Measurements from ENCODE around the gene DLL1. TPM values are rescaled to one million over a fixed set of nuclear protein-coding genes. Genes with fewer than 3 reads are reported as not detected.
"Not testable (repeated sequence)": the region's sequence is repeated elsewhere in the genome, so short reads cannot be mapped to it uniquely, and the experiment has no call there.

Gene DLL1
- polyA plus RNA-seq, 1 donor, result 8.2 TPM

DNA sequence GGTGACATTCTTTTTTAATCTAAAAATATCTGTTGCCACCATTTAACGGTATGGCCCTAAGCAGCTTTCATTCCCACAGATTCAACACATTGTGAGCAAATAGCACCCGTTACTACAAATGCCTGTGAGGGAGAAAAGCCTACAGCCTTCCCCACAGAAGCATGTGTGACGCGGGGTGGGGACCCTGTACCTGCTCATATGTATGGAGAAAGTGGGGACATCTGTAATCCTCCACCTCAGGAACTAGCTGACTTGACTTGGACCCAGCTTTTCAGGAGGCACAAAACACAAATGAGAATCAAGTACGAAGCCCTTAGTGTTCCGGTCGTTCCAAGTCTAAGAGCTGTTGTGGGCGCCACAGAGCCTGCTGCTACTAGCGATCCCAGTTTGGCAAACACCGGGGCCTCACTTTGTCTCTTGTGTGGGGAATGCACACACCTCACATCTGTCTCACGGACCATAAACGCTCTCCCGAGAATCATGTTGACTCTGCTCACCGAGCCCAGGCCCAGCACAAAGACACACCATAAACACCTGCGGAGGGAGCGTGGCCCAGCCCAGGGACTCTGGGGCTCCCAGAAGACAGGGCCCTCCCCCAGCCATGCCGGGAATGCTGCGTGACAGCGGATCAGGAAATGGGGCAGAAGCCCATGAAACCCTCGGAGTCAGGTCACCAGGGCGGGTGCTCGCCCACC lies 21.6 kb downstream of the DLL1 start:
- no peak for DNase-seq

- DNase-seq, result no peak
Measured at GRCh38 chr6:170268216-170269129, 22.4 kb downstream of the DLL1 start.

DNA sequence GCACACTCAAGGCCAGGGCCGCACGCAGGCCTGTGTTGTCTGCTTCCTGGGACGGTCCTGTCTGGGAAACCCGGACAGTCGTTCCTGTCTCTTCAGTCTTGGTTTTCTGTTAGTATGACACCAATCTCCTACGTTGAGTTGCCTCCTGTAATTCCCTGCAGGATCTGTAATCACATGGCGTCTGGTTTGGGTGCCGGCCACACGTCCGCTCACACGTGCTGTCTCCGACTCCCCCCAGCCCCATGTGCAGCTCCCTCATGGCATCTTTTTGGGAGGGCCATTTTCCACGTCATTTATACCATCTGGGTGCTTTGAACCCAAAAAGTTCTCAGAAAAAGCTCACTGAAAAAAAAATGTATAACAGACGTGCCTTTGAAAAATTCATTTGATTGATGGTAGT lies 23.2 kb downstream of the DLL1 start:
- DNase-seq, result no peak

DNA sequence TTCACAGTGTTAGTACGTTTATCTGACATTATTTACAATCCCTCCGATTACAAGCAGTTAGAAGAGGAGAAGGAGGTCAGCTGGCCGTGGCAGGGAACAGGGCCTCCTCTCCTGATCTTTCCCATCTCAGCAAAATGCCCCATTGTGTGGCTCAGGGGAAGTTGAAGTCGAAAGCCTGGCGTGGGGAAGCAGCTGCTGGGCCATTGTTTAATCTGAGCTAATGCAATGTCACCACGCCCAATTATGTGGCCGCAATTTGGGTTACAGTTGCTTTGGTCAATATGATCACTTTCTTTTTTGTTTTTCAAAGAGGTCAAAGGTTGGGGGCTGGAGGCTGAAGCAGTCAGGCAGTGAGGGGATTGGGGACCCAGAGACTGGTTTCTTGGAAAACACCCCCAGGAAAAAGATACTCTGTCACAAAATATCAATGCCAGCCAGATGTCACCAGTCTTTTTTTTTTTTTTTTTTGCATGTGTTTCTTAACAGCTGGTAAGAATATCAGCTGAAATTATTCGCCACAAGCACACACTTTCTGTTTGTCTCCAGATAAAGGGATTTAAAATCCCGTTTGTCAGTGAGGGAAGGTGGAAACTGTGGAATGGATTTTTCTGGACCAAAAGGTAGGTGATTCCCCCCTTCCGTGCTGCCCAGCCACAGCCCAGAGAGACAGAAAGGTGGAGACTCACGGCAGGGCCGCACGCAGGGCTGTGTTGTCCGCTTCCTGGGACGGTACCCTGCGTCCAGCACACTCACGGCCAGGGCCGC lies 24.6 kb downstream of the DLL1 start:
- no peak for DNase-seq

DNA sequence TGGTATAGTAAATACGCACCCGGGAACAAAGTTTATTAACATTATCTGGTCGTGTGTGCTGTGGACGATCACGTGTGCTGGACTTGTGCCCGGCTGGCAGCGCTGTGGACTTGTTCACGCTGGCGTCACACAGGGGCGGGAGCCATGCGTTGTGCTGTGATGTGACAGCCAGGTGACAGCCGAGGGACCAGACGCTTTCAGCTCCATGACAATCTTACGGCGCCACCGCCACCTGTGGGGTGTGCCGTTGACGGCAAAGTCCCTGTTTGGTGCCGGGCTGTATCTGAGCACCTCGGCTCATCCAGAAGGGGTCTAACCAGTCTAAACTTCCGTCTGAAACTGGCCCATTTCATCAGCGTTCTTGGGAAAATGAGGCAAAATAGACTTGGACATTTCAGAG lies 25.2 kb downstream of the DLL1 start:
- no peak for DNase-seq

DNA sequence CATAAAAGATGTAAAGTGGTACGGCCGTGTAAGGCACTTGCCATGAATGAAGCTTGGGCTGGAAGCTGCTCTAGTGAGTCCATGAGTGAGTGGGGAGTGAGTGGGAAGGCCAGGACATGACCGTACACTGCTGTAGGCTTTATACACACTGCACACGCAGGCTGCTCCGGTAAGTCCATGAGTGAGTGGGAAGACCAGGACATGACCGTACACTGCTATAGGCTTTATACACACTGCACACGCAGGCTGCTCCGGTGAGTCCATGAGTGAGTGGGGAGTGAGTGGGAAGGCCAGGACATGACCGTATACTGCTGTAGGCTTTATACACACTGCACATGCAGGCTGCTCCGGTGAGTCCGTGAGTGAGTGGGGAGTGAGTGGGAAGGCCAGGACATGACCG lies 26.2 kb downstream of the DLL1 start:
- DNase-seq, result not testable (repeated sequence)

GRCh38 chr6:170264086-170264485 lies 26.8 kb downstream of the DLL1 start:
- DNase-seq, result no peak

GRCh38 chr6:170263410-170263809 lies 27.5 kb downstream of the DLL1 start:
- no peak for DNase-seq

- no peak for DNase-seq
Measured at GRCh38 chr6:170262489-170263088, 28.3 kb downstream of the DLL1 start.

- no peak for DNase-seq
Measured at GRCh38 chr6:170261643-170262488, 29.0 kb downstream of the DLL1 start.

DNA sequence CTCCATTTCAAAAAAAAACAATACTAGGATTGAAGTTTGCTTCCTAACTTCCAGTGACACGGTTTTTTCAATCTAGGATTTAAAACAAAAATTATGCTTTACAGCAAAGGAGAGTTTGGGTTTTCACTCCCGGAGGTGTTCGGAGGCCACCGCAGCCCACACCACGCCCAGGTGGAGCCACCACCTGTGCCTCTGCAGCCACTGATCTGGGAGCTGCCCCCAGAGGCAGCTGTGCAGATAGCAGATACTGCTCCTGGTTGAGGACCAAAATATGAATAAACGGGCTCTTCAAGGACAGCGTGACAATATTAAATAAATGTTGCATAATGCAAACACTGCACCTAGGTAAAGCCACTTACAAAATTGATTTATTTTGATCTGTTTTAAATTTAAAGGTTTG lies 30.2 kb downstream of the DLL1 start:
- DNase-seq, result no peak

GRCh38 chr6:170259278-170259677 lies 31.6 kb downstream of the DLL1 start:
- DNase-seq, result no peak

DNA sequence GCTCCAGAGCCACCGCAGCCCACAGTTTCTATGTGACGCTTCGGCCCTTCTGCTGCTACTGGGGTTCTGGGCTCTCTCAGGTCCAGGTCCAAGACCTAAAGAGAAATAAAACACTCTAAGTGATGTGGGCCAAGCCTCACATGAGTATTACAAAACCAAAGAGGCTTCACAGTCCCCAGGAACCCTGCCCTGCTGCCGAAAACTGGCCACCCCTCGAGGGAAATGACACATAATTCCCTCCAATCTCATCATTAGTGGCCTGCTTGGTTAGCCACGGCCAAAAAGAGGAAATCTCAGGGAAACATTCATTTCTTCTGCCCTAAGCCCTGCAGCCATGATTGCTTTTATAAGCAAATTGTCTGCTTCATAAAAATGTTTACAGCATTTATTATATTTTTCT lies 32.5 kb downstream of the DLL1 start:
- no peak for DNase-seq

GRCh38 chr6:170257376-170257775 lies 33.5 kb downstream of the DLL1 start:
- no peak for DNase-seq

DNA sequence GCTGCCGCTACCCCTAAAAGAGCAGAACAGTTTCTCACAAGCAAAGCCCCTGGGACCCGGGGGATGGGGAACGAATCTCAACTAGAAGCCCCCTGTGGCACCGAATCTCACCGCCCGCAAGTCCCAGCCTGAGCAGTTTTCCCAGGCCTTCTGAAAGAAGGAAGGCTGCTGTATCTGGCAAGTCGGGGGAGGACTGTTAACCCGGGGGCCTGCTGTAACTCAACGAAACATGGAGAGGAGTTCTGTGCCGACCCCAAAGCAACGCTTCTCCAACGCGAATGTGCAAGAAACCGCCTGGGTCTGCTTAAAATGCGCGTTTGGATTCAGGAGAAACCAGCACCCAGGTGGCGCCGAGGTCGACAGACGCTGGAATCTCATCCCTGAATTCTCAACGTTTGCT lies 34.2 kb downstream of the DLL1 start:
- no peak for DNase-seq

DNA sequence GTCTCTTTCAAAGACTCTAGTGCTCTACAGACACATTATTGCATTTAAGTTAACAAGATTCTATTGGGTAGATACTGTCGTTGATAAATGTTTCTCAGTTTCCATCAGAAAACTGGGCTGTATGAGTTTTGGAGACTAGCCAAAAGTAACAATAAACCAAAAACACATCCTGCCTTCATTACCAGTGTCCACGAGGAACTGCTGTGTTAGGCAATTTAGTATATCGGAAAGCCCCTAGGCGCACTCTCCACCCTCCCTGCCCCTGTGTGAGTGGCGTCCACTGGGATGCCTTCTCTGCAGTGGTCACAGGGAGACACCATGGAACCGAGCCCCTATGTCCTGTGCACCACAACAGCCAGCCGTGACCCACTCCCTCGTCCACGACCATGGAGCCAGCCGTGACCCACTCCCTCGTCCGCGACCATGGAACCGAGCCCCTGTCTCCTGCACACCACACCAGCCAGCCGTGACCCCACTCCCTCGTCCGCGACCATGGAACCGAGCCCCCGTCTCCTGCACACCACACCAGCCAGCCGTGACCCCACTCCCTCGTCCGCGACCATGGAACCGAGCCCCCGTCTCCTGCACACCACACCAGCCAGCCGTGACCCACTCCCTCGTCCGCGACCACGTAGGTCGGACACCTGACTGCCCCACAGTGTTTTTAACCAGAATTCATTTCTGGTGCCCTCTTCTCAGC lies 35.3 kb downstream of the DLL1 start:
- DNase-seq, result no peak

DNA sequence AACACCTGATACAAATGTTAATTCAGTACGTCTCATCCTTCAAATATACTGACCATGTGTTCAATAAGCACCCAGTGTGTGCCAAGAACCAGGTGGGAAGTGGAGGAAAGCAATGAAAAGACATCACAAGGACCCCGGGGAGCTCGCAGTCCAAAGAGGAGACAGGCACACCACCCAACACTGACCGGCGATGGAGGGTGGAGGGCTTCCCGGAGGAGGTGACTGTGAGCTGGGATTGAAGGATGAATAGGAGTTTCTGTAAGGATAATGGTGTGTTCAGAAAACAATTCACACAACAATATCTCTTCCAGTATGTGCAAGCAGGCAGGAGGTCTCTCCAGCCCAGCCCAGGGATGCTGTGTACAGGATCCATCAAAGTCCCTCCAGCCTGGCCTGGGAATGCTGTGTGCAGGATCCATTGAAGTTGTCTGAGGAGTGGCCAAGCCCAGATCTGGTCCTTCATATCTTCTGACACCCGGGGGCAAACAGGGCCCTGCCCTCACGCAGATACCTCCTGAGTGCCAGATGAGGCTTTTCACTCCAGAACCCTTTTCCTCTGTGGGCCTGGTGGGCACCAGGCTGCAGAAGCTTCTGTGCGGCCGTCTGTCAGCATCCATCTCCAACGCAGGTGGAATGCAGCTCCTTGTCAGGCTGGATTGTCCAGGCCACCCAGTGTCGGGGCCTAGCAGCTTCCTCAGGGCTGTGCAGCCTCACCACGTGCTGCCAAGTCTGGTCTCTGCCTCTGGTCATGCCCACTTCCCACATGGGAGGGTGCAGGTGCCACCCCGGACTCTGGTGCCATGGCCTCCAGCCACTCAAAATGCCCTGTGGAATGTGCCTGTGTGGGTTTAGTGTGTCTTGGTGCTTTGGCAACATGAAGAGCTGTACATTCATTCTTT lies 36.3 kb downstream of the DLL1 start:
- DNase-seq, result no peak

DNA sequence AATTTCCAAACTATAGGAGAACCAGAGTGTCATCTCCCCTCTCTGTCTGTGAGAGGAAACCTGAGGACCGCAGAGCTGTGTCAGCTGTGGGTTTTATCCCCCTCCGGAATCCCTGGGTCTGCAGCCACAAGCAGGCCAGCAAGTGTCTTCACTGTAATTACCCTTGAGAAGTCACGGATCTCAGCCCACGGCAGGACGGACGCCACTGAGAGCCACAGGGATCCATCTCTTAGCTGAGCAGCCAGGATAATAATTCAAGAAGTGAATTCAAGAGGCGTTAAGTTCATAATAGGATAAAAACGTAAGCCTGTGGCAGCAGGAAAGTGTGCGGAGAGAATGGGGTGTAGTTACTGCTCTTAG lies 37.0 kb downstream of the DLL1 start:
- DNase-seq, result no peak

DNA sequence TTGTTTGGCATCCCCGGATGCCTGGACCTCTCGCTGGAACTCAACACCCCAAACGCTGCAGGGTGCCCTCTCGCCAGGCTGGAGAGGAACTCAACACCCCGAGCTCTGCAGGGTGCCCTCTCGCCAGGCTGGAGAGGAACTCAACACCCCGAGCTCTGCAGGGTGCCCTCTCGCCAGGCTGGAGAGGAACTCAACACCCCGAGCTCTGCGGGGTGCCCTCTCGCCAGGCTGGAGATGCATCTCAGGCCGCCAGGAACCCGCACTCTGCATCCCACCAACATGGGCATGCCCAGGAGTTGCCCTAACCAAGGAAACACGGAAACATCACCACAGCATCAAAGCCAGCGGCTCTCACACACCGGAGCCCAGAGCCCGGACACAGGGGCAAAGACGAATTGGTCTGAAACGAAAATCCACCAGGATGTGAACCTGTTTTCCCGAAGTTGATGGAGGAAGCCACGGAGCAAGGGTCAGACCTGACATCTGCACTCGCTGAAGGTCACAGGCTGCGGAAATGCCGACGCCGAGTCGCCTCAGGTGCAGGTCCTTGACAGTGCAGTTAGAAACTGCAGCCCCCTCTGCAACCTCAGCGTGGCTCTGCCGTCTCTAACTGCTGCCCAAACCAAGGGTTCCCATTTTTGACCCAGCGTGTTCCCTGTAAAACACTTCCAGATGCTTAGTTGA lies 37.5 kb downstream of the DLL1 start:
- no peak for DNase-seq
